GM10847 (cell line): ENCODE results near the gene NLK.

Experiments used
- POLR2A ChIP-seq: IDR thresholded peaks from 2 replicates; pipeline ENCODE4 v1.6.1; 2011; ENCODE audit not compliant: insufficient read length; ENCODE audit errors: extremely low read depth

NLK gene

GRCh38 chr17:28216052-28216451, 173.6 kb downstream of the NLK start:
- TF ChIP-seq POLR2A, result no peak

GRCh38 chr17:28216528-28216927, 174.1 kb downstream of the NLK start:
- no peak for TF ChIP-seq POLR2A

GRCh38 chr17:28219771-28220170, 177.3 kb downstream of the NLK start:
- no peak for TF ChIP-seq POLR2A

- no peak for TF ChIP-seq POLR2A
Observed at GRCh38 chr17:28221751-28222414, 179.4 kb downstream of the NLK start.

GRCh38 chr17:28225271-28225670, 182.8 kb downstream of the NLK start:
- no peak for TF ChIP-seq POLR2A

- no peak for TF ChIP-seq POLR2A
Observed at GRCh38 chr17:28225867-28226266, 183.4 kb downstream of the NLK start.

- no peak for TF ChIP-seq POLR2A
Observed at GRCh38 chr17:28226563-28227315, 184.3 kb downstream of the NLK start.

- no peak for TF ChIP-seq POLR2A
Observed at GRCh38 chr17:28227316-28228108, 185.0 kb downstream of the NLK start.

GRCh38 chr17:28228109-28228840, 185.8 kb downstream of the NLK start:
- no peak for TF ChIP-seq POLR2A

- no peak for TF ChIP-seq POLR2A
Observed at GRCh38 chr17:28228986-28229729, 186.7 kb downstream of the NLK start.

GRCh38 chr17:28230011-28230410, 187.5 kb downstream of the NLK start:
- TF ChIP-seq POLR2A, result no peak

- no peak for TF ChIP-seq POLR2A
Observed at GRCh38 chr17:28239271-28239624, 196.8 kb downstream of the NLK start.

GRCh38 chr17:28240688-28241340, 198.3 kb downstream of the NLK start:
- TF ChIP-seq POLR2A, result no peak

- no peak for TF ChIP-seq POLR2A
Observed at GRCh38 chr17:28242791-28243190, 200.3 kb downstream of the NLK start.

GRCh38 chr17:28244446-28244845, 202.0 kb downstream of the NLK start:
- TF ChIP-seq POLR2A, result no peak
